BJ (cell line): ENCODE data around the gene DCUN1D3. TPM values are rescaled to one million over a fixed set of nuclear protein-coding genes. Genes with fewer than 3 reads are reported as not detected.

ENCODE experiments used
- CTCF ChIA-PET: fragments of 350-600 bp; formaldehyde crosslinking; extraction: SDS; loops from one replicate; lab custom pipeline; 2021; ENCODE audit warnings: antibody characterized with exemption, inconsistent platforms; lab: Yijun Ruan, JAX
- POLR2A ChIA-PET: fragments of 300-600 bp; sonication (Branson Sonifier 250); formaldehyde crosslinking; extraction: SDS; loops from one replicate; lab custom pipeline; 2021; ENCODE audit warnings: antibody characterized with exemption; lab: Charles Lee
- DNase-seq: peaks from one replicate; pipeline ENCODE4 v3.0.0-alpha.2; 2011; ENCODE audit warnings: low read depth
- H3K27me3 ChIP-seq: 2 replicates; pipeline ENCODE4 v1.6.0; 2011; ENCODE audit warnings: low read length; ENCODE audit not compliant: control insufficient read depth, insufficient read depth
- H3K36me3 ChIP-seq: 2 replicates; pipeline ENCODE4 v1.5.1; 2011; ENCODE audit warnings: low read length; ENCODE audit not compliant: control insufficient read depth, insufficient read depth
- H3K4me3 ChIP-seq: 2 replicates; pipeline ENCODE4 v1.5.1; 2011; ENCODE audit warnings: low read depth, mild to moderate bottlenecking, control low read depth, low read length
- polyA plus RNA-seq: library from polyadenylated mRNA; depleted of rRNA; stranded (reverse); fragments of >200 nt; gene quantifications from 2 replicates; pipeline ENCODE4 v1.2.3, GENCODE V29; 2011
- TF ChIP-seq, protein P1 (sequence below): IDR thresholded peaks from 2 replicates; pipeline ENCODE4 v1.5.1; 2011; ENCODE audit warnings: low read depth, mild to moderate bottlenecking, control low read depth, inconsistent platforms, low read length, moderate library complexity; ENCODE audit not compliant: insufficient read depth

DCUN1D3 gene
- polyA plus RNA-seq, 1 experiment: 10.9 TPM

DNA sequence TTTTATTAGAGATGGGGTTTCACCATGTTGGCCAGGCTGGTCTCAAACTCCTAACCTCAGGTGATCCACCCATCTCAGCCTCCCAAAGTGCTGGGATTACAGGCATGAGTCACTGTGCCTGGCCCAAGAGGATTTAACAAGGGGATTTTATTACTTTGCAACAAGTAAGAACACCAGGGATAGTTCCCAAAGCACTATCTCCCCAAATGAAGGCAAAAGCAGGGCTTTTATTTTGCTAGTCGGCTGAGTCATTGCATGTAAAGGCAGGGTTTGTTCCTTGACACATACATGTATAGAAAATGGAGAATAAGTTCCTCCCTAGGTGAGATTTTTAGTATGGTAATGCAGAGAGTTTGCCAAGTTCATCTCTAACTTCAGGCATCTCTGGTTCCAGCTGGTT, 69.8 kb downstream of the DCUN1D3 start:
- ChIA-PET POLR2A (no interaction called here), CTCF (interaction anchor here (1.0 to 1.1 kb wide), 3 partner anchors 17 to 24 kb away, joined by 4 to 8 read pairs (median 5); partner anchors contain the start of genes ERI2 and REXO5)
- TF ChIP-seq, protein P1, sequence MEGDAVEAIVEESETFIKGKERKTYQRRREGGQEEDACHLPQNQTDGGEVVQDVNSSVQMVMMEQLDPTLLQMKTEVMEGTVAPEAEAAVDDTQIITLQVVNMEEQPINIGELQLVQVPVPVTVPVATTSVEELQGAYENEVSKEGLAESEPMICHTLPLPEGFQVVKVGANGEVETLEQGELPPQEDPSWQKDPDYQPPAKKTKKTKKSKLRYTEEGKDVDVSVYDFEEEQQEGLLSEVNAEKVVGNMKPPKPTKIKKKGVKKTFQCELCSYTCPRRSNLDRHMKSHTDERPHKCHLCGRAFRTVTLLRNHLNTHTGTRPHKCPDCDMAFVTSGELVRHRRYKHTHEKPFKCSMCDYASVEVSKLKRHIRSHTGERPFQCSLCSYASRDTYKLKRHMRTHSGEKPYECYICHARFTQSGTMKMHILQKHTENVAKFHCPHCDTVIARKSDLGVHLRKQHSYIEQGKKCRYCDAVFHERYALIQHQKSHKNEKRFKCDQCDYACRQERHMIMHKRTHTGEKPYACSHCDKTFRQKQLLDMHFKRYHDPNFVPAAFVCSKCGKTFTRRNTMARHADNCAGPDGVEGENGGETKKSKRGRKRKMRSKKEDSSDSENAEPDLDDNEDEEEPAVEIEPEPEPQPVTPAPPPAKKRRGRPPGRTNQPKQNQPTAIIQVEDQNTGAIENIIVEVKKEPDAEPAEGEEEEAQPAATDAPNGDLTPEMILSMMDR: no peak
- peaks cover 2% of the 10 kb centered on the region; the same call in 1 of the 2 replicates for H3K36me3 ChIP-seq
- H3K4me3 ChIP-seq: no peak overlapping the region
- no peak for DNase-seq
- H3K27me3 ChIP-seq: no peaks in the 10 kb centered on the region

DNA sequence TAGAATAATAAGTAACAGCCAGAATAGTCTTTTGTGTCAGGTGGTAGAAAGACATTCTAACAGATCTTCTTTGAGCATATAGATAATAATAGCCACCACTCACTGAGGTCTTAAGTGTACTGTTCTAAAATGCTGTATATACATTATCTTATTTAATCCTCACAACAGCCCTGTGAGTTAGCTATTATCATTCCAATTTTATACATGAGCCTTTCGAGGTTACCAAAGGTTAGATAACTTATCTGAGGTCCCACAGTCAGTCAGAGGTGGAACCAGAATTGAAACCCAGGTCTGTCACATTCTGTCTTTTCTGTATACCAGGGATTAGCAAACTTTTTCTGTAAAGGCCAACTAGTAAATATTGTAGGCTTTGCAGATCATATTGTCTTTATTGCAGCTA, 70.6 kb downstream of the DCUN1D3 start:
- TF ChIP-seq, protein P1: no peak
- no peak overlapping the region for H3K4me3 ChIP-seq
- no peak for DNase-seq
- CTCF ChIA-PET: no interaction called here
- H3K27me3 ChIP-seq: no peaks in the 10 kb centered on the region
- POLR2A ChIA-PET: no interaction called here
- peaks cover 2% of the 10 kb centered on the region; the same call in 1 of the 2 replicates for H3K36me3 ChIP-seq

DNA sequence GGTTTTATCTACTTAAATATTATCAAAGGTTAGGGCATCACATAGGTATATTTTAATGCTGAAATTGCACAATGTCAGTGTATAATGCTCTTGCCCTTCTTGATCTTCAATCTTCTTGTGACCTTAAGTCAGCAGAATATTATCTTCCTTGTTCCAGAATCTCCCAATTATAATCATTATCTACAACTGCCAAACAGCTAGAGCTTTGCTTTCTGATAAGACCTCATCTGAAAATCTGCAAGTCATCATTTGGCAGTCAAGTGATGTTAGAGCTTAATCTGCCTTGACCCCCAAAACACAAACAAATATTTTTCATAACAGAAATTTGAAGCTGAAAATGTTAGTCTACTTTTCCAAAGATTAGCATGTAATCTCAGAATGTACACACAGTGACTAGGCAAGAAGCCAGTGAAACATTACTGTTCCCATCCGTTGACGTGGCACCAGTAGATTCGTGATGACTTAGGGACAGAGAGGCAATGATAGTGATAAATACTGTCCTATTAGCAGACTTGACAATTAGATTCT, 74.1 kb downstream of the DCUN1D3 start:
- peaks cover 2% of the 10 kb centered on the region; the same call in 1 of the 2 replicates for H3K36me3 ChIP-seq
- no peak for DNase-seq
- CTCF ChIA-PET: interaction anchor here (0.6 to 2.0 kb wide), 5 partner anchors 11 to 258 kb away, joined by 3 to 5 read pairs (median 3); partner anchors contain the start of genes ERI2 and REXO5
- POLR2A ChIA-PET: no interaction called here
- H3K27me3 ChIP-seq: no peaks in the 10 kb centered on the region
- H3K4me3 ChIP-seq: no peak overlapping the region
- TF ChIP-seq, protein P1: no peak

DNA sequence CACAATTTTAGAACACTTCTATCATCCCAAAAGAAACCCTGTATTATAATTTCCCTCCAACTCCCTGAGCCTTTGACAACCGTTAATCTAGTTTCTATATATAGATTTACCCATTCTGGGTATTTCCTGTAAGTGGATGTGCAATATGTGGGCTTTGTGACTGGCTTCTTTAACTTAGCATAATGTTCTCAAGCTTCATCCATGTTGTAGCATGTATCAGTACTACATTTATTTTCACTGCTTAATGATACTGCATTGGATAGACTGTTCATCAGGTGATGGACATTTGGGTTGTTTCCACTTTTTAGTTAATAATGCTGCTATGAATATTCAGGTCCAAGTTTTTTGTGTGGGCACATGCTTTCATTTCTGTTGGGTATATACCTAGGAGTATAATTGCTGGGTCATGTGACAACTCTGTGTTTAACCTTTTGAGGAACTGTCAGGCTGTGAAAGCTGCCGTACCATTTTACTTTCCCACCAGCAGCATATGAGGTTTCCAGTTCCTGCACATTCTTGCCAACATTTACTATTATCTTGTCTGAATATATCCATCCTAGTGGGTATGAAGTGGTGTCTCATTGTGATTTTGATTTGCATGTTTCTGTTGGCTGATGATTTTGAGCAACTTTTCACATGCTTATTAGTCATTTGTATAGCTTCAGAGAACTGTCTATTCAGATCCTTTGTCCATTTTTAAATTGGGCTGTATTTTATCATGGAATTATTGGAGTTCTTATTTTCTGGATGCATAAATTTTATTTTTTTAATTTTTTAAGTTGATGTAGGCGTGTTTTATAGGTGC, 77.4 kb downstream of the DCUN1D3 start:
- no peaks in the 10 kb centered on the region for H3K27me3 ChIP-seq
- no peak overlapping the region for H3K4me3 ChIP-seq
- POLR2A ChIA-PET: no interaction called here
- TF ChIP-seq, protein P1: no peak
- CTCF ChIA-PET: no interaction called here
- peaks cover 2% of the 10 kb centered on the region; the same call in 1 of the 2 replicates for H3K36me3 ChIP-seq
- no peak for DNase-seq

DNA sequence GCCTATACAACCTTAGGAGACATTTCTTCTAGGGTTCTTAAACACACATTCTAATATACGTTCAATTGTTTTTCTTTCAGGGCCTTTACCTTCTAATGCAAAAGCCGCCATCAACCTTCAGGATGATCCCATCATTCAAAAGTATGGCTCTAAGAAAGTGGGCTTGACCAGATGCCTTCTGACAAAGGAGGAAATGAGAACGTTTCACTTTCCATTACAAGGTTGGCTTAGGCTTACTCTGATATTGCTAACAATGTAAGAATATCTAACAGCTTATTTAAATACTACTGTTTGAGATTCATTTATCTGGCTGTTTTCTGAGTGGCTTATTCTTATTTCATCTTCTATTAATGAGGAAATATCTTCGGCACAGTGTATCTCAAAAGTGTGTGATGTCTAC, 78.5 kb downstream of the DCUN1D3 start:
- POLR2A ChIA-PET: no interaction called here
- TF ChIP-seq, protein P1: no peak
- Histone ChIP-seq H3K27me3 (no peaks in the 10 kb centered on the region), H3K36me3 (no peaks in the 10 kb centered on the region), H3K4me3 (no peak overlapping the region)
- CTCF ChIA-PET: no interaction called here
- no peak for DNase-seq
